ENCODE results near the gene DXO.
"Not testable (repeated sequence)": the region's sequence is repeated elsewhere in the genome, so short reads cannot be mapped to it uniquely, and the experiment has no call there.

DXO gene

DNA sequence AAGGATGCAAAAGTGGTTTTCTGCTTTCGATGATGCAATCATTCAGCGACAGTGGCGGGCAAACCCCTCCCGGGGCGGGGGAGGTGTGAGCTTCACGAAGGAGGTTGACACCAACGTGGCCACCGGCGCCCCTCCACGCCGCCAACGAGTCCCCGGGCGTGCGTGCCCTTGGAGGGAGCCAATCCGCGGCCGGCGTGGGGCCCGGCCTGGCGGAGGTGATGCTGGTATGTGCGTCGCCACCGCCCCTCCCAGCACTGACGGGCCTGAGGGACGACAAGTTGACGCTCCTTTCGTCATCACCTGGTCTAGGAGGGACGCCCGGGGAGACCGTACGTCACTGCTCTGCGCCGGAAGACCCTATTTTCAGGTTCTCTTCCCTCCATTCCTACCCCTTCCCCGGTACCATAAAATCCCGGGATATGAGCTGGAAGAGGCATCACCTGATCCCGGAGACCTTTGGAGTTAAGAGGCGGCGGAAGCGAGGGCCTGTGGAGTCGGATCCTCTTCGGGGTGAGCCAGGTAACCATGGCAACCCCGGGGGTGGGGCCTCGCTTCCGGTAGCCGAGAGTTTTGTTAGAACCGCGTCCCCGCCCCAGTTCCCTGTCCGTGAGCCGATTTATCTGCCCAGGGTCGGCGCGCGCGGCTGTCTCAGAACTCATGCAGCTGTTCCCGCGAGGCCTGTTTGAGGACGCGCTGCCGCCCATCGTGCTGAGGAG is at the start of gene DXO:
Gene DXO (minus strand): TSS at position 146 of the 716 bp plus-strand sequence. CDS start 463 bp downstream, outside the sequence.
- peak; percentile 96 for DNase-seq (ENCODE audit: low spot score)

DNA sequence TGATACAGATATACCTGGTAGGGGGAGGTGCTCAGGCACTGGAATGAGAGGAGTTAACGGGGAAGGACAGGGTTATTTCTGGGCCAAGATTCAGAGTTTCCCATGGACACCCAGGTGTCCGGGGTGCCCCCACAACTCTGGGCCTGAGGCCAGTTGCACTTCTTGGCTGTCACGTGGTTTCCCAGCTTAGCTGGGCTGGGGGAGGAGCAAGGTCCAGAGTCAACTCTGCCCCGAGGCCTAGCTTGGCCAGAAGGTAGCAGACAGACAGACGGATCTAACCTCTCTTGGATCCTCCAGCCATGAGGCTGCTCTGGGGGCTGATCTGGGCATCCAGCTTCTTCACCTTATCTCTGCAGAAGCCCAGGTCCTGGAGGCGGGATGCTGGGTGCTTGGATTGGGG is 42.6 kb upstream of the DXO start, which contains the start of gene C4B:
Gene C4B (plus strand): TSS at position 249 of the 400 bp plus-strand sequence. CDS start 51 bp downstream, at position 300.
- DNase-seq (ENCODE audit: low spot score), result not testable (repeated sequence)

GRCh38 chr6:32013738-32014137 is 41.8 kb upstream of the DXO start:
- DNase-seq (ENCODE audit: low spot score), result not testable (repeated sequence)

- DNase-seq (ENCODE audit: low spot score), result not testable (repeated sequence)
These were observed 41.1 kb upstream of the DXO start for GRCh38 chr6:32012941-32013617.

DNA sequence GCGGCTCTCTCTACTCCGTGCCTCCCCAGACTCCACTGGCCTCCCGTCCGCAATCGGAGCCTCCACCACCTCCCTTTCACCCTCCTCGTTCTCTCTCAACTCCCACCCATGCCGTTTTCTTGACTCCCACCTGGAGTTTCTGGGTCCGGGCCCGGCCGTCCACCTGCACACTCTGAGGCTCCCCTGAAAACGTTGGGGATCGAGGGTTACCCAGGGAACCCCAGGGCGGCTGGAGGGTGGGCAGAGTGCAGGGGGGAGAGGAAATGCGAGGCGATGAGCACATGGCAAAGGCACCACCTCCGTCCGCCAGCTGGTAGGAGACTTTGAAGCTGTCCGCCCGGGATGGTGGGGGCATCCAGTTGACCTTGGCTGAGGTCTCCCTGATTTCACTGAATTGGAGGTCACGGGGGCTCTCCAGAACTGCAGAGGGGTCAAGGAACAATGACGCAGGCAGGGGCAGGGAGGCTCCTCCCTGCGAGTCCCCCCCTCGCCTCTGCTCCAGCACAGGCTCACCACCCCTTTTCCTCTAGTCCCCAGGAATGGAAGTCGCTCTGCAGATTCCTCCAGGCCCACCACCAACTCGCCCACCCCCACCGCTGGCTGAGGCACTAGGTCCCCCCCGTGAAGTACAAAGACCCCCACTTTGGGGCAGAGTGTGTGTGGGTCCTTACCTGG is 39.1 kb upstream of the DXO start:
- not testable (repeated sequence) for DNase-seq (ENCODE audit: low spot score)

GRCh38 chr6:32009537-32009936 is 37.6 kb upstream of the DXO start:
- DNase-seq (ENCODE audit: low spot score), result not testable (repeated sequence)

DNA sequence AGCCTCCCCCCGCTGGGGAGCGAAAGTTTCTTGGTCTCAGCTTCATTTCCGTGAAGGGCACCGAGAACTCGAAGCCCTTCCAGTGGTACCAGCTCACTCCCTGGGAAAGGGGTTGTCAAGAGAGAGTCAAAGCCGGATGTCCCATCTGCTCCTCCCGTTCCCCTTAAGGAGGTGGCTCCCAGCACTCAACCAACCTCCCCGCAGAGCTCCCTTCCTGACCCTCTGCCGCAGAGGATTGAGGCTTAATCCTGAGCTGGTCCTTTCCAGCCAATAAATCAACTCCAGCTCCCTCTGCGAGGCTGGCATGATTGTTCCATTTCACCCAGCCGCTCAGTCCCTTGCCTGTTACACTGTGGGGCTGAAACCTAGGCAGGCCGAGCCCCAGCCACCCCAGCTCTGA is 36.7 kb upstream of the DXO start:
- DNase-seq (ENCODE audit: low spot score), result not testable (repeated sequence)

DNA sequence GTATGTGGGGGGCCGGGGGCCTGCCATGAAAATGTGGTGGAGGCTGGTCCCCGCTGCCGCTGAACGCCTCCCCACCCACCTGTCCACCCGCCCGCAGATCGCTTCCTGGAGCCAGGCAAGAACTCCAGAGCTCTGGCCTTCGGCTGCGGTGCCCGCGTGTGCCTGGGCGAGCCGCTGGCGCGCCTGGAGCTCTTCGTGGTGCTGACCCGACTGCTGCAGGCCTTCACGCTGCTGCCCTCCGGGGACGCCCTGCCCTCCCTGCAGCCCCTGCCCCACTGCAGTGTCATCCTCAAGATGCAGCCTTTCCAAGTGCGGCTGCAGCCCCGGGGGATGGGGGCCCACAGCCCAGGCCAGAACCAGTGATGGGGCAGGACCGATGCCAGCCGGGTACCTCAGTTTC is 36.1 kb upstream of the DXO start:
- not testable (repeated sequence) for DNase-seq (ENCODE audit: low spot score)

DNA sequence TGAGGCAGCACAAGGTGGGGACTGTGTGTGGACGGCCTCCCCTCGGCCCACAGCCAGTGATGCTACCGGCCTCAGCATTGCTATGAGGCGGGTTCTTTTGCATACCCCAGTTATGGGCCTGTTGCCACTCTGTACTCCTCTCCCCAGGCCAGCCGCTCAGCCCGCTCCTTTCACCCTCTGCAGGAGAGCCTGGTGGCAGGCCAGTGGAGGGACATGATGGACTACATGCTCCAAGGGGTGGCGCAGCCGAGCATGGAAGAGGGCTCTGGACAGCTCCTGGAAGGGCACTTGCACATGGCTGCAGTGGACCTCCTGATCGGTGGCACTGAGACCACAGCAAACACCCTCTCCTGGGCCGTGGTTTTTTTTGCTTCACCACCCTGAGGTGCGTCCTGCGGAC is 35.1 kb upstream of the DXO start:
- DNase-seq (ENCODE audit: low spot score), result not testable (repeated sequence)

DNA sequence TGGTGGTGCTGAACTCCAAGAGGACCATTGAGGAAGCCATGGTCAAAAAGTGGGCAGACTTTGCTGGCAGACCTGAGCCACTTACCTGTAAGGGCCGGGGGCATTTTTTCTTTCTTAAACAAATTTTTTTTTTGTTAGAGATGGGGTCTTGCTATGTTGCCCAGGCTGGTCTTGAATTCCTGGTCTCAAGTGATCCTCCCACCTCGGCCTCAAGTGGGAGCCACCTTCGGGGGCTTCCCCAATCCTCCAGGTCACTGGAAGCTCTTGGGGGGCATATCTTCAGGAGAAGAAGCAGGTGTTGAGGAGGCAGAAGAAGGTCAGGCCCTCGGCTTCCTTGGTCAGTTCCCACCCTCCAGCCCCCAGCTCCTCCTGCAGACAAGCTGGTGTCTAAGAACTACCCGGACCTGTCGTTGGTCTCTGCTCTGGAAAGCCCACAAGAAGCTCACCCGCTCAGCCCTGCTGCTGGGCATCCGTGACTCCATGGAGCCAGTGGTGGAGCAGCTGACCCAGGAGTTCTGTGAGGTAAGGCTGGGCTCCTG is 34.1 kb upstream of the DXO start:
- DNase-seq (ENCODE audit: low spot score), result not testable (repeated sequence)

- DNase-seq (ENCODE audit: low spot score), result not testable (repeated sequence)
These were observed 33.6 kb upstream of the DXO start for GRCh38 chr6:32005538-32005880.

- DNase-seq (ENCODE audit: low spot score), result not testable (repeated sequence)
These were observed 33.1 kb upstream of the DXO start for GRCh38 chr6:32004864-32005537.

- DNase-seq (ENCODE audit: low spot score), result not testable (repeated sequence)
These were observed 32.5 kb upstream of the DXO start for GRCh38 chr6:32004393-32004792.

GRCh38 chr6:32003301-32003700 is 31.4 kb upstream of the DXO start:
- not testable (repeated sequence) for DNase-seq (ENCODE audit: low spot score)

GRCh38 chr6:32002546-32003268 is 30.8 kb upstream of the DXO start:
- not testable (repeated sequence) for DNase-seq (ENCODE audit: low spot score)

GRCh38 chr6:31996385-31996784 is 24.4 kb upstream of the DXO start:
- not testable (repeated sequence) for DNase-seq (ENCODE audit: low spot score)

DNA sequence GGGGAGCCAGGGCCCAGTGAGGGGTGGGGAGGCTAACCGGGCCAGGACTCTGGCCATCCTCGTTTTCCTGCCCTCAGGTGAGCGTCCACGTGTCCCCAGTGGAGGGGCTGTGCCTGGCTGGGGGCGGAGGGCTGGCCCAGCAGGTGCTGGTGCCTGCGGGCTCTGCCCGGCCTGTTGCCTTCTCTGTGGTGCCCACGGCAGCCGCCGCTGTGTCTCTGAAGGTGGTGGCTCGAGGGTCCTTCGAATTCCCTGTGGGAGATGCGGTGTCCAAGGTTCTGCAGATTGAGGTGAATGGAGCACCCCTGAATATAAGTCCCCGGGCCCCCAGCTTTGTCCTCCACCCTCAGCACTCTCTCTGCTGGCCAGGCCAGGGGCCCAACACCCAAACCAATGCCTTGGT is 22.5 kb upstream of the DXO start:
- not testable (repeated sequence) for DNase-seq (ENCODE audit: low spot score)

DNA sequence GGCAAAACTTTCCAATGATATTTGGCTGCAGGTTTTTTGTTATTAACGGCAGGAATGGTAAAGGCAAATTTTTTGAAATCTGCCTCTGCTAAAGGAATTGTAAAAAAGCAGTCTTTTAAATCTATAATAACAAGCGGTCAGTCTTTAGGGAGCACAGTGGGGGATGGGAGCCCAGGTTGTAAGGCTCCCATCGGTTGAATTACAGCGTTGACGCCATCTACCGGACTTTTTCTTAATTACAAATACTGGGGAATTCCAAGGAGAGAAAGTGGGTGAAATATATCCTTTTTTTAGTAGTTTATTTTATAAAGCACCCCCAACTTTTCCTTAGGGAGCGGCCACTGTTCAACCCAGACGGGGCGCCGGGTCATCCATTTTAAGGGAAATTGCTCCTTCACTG is 17.4 kb upstream of the DXO start:
- DNase-seq (ENCODE audit: low spot score), result not testable (repeated sequence)

- DNase-seq (ENCODE audit: low spot score), result not testable (repeated sequence)
These were observed 9.8 kb upstream of the DXO start, which contains the start of gene C4A for GRCh38 chr6:31981744-31982143. TSS of gene C4A (plus strand) at chr6:31982057. CDS start at chr6:31982108, 51 bp downstream.

- DNase-seq (ENCODE audit: low spot score), result not testable (repeated sequence)
These were observed 9.1 kb upstream of the DXO start for GRCh38 chr6:31980998-31981397.

Measured in HuH-7.5 (cell line).